ENCODE measurements around the gene ALKBH6.

GRCh38 chr19:36026091-36026876 lies 12.3 kb upstream of the ALKBH6 start:
- TF ChIP-seq CTCF (IDR thresholded peaks at IDR 0.05; ENCODE audit: insufficient read depth, low read depth, low read length): no peak
- no peak for TF ChIP-seq EZH2 (IDR thresholded peaks at IDR 0.05; ENCODE audit: insufficient read depth, low read length)

Data from astrocyte (in vitro differentiated cells and primary cell).